Stomach (tissue), 4 donors: ENCODE data around the gene RPS6KB2.

Experiments used
- POLR2A ChIP-seq, 4 donors: fragments of 450-650 bp; IDR thresholded peaks; one replicate each; pipeline ENCODE4 v1.6.1; 2016; ENCODE audit warnings: antibody characterized with exemption in 4 of 4, control low read depth in 2 of 4, mild to moderate bottlenecking in 1 of 4, moderate library complexity in 1 of 4
- POLR2AphosphoS5 ChIP-seq, 3 donors: sonication (generic); formaldehyde crosslinking; IDR thresholded peaks; one replicate each; pipeline ENCODE4 v1.6.1; 2016; ENCODE audit warnings: antibody characterized with exemption in 3 of 3
- TF ChIP-seq, protein P1 (sequence below), 7 experiments: fragments of 450-650 bp in 4 of 7; fragments of 200-600 bp in 3 of 7; sonication (generic) in 3 of 7; IDR thresholded peaks; one replicate each; pipeline ENCODE4 v1.5.1; 2016 to 2019; ENCODE audit warnings: antibody characterized with exemption in 7 of 7, control low read depth in 2 of 7, mild to moderate bottlenecking in 1 of 7

DNA sequence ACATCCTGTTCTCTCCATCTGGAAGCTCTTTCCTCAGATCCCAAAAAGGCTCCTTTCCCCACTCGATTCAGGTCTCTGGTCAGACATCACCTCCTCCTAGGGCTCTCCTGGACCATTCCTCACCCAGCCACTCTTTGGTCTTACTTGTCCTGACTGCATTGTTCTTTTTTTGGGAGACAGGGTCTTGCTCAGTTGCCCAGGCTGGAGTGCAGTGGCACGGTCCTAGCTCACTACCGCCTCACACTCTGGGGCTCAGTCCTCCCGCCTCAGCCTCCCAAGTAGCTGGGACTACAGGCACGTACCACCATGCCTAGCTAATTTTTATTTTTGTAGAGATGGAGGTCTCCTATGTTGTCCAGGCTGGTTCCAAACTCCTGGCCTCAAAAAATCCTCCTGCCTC is 17.2 kb downstream of the RPS6KB2 start:
- TF ChIP-seq, protein P1, sequence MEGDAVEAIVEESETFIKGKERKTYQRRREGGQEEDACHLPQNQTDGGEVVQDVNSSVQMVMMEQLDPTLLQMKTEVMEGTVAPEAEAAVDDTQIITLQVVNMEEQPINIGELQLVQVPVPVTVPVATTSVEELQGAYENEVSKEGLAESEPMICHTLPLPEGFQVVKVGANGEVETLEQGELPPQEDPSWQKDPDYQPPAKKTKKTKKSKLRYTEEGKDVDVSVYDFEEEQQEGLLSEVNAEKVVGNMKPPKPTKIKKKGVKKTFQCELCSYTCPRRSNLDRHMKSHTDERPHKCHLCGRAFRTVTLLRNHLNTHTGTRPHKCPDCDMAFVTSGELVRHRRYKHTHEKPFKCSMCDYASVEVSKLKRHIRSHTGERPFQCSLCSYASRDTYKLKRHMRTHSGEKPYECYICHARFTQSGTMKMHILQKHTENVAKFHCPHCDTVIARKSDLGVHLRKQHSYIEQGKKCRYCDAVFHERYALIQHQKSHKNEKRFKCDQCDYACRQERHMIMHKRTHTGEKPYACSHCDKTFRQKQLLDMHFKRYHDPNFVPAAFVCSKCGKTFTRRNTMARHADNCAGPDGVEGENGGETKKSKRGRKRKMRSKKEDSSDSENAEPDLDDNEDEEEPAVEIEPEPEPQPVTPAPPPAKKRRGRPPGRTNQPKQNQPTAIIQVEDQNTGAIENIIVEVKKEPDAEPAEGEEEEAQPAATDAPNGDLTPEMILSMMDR (IDR thresholded peaks at IDR 0.05), result no peak
- no peak for TF ChIP-seq POLR2A (IDR thresholded peaks at IDR 0.05)
- no peak for TF ChIP-seq POLR2AphosphoS5 (IDR thresholded peaks at IDR 0.05)
